ENCODE measurements around the gene PAFAH1B2. TPM values are rescaled to one million over a fixed set of nuclear protein-coding genes. Genes with fewer than 3 reads are reported as not detected.

Gene PAFAH1B2
- total RNA-seq, 2 donors from 2014 or later: 31.1 to 43.4 TPM

DNA sequence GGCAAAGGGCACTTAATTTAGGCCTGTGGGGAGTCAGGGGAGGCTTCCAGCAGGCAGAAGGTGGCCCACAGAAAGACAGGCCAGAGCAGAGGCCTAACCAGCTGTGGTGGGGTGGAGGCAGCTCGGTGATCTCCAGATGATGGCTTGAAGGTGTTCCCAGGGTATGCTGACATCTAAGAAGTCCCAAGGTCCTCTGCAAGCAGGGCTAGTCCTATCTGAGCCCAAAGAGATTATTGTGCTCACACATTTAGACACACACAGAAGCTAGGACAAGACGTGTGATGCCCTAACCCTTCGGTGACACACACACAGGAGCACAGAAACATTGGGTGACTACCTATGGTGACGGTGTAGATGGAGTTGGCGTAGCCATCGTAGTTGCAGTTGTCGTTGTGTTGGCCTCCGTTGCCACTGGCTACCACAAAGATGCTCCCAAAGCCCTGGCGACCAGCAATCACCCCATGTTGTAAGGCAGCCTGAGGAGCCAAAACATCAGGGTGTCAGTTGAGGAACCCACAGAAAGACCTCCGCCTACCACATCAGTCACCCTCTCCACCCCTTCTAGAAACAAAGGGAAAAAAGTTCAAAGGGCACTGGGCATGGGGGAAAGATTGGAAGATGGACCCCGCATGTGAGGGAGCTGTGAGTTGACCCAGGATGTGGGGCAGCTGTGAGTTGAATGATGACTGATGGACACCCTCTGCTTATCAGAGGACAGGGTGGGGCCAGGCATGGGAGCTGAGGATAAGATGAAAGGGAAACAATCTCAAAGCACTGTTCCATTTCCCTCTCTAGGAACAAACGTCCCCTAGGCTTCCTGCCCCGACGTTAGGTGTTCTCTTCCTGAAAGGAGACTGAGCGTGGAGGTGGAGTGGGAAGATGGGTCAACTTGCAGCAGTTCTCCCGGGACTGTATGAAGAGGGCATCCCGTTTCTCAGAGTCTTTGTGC lies 79.9 kb downstream of the PAFAH1B2 start:
- peak overlapping the region; percentile 51 for H3K27ac Mint-ChIP-seq
- peaks cover 25% of the 10 kb centered on the region for H3K4me1 Mint-ChIP-seq
- no peaks in the 10 kb centered on the region for H3K9me3 ChIP-seq (ENCODE audit: control insufficient read depth, low read length, poor library complexity, severe bottlenecking)
- no peak overlapping the region for H3K4me3 Mint-ChIP-seq
- H3K27me3 Mint-ChIP-seq: no peaks in the 10 kb centered on the region
- peaks cover 8% of the 10 kb centered on the region for H3K36me3 Mint-ChIP-seq (ENCODE audit: low read depth)
- ATAC-seq (no peak), DNase-seq (no peak)

DNA sequence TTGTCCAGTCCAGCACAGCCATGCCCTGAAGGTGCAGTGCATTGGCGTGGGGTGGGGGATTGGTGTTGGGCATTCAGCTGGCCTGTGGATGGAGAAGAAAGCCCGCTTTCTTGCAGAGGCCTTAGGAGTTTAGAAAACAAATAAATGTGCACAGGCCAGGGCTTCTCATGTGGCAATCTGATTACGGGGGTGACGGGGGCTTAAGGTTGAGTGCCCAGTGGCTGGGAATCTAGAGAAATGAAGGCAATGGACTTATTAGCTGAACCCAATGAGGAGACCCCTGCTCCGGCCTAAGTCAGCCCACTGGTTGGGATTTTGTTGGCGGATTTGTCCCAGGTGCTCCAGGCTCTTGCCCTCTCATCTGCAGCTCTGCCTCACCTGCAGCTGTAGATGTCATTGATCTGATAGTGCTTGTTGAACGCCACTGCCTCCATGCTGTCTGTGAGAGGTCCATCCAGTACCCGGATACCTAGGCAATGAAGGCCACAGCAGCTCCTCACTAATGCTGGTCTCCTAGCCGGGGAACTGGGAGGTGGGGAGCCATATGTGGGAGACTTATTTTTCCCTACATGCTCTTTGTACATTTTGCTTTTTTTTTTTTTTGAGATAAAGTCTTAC lies 81.6 kb downstream of the PAFAH1B2 start:
- no peak for DNase-seq
- H3K27me3 Mint-ChIP-seq: no peaks in the 10 kb centered on the region
- no peak for ATAC-seq
- peaks cover 6% of the 10 kb centered on the region for H3K36me3 Mint-ChIP-seq (ENCODE audit: low read depth)
- H3K27ac Mint-ChIP-seq: peak overlapping the region; percentile 90
- no peaks in the 10 kb centered on the region for H3K9me3 ChIP-seq (ENCODE audit: control insufficient read depth, low read length, poor library complexity, severe bottlenecking)
- H3K4me1 Mint-ChIP-seq: peaks cover 31% of the 10 kb centered on the region
- no peak overlapping the region for H3K4me3 Mint-ChIP-seq

Other genes starting within 250 kb of the PAFAH1B2 start
- gene SIK3, start 45.9 kb upstream of the PAFAH1B2 start, total RNA-seq: 10 to 100 TPM; 82.7 to 87.5 TPM
- gene SIDT2, start 34.5 kb downstream of the PAFAH1B2 start, total RNA-seq: 100 to 1,000 TPM; 106 to 118 TPM
- 1 to 10 TPM; 8.7 to 9.6 TPM for gene TAGLN, start 55.1 kb downstream of the PAFAH1B2 start, total RNA-seq
- gene PCSK7, start 87.8 kb downstream of the PAFAH1B2 start, total RNA-seq: 100 to 1,000 TPM; 312 to 355 TPM
- gene RNF214, start 88.4 kb downstream of the PAFAH1B2 start, total RNA-seq: 10 to 100 TPM; 20.1 to 24.4 TPM
- 1 to 10 TPM; 4.3 to 4.5 TPM for gene BACE1-AS, start 147.1 kb downstream of the PAFAH1B2 start, total RNA-seq
- 1 to 10 TPM; 2.0 to 3.5 TPM for gene BACE1, start 172.0 kb downstream of the PAFAH1B2 start, total RNA-seq
- gene CEP164, start 183.6 kb downstream of the PAFAH1B2 start, total RNA-seq: 10 to 100 TPM; 46.7 to 52.6 TPM